Measurements from ENCODE around the gene PILRA.
A peak's percentile ranks its signal among the peaks of the same experiment; 100 is the strongest.

PILRA gene

DNA sequence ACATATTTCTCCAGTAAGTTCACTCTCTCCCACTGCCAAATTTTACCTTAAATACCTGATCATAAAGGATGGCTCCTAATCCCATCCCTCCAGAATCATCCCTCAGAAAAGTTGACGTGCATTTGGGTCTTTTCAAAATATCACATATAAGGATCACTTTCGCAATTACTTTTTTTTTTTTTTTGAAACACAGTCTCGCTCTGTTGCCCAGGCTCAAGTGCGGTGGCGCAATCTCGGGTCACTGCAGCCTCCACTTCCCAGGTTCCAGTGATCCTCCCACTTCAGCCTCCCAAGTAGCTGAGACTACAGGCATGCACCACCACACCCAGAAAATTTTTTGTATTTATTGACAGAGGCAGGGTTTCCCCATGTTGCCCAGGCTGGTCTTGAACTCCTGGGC, 37.8 kb downstream of the PILRA start:
- DNase-seq (ENCODE audit: low spot score): no peak

DNA sequence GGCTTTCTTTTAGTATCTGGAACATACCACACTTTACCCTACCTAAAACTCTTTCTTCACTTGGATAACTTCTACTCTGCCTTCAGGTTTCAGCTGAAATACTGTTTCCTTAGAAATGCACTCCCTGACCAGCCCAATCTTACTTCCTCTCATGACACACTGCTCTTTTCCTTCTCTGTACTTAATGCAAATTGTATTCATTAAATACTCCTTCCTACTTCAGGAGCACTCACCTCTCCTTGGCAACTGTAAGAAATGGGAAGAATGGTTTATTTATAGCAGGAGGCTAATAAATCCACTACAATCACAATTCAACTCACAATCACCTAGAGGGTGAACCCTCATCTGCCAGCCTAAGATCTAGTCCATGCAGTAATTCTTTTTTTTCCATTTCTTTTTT, 40.1 kb downstream of the PILRA start:
- DNase-seq (ENCODE audit: low spot score): no peak

DNA sequence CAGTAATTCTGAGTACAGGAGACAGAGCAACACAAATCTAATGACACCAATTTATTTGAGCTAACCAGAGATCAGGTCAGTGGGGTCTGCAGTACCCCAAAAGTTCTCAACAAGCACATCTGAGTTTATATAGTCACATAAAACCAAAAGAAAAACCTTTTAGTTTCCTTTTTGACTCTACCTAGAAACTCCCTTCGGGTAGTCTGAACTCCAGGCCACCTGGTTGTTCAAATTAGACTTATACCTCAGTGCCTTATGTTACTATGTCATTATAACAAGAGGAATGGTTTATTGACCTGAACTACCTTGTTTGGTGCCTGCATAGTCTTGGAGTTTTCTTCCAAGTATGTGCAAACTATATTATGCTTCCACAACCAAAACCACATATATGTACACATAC, 40.6 kb downstream of the PILRA start:
- no peak for DNase-seq (ENCODE audit: low spot score)

DNA sequence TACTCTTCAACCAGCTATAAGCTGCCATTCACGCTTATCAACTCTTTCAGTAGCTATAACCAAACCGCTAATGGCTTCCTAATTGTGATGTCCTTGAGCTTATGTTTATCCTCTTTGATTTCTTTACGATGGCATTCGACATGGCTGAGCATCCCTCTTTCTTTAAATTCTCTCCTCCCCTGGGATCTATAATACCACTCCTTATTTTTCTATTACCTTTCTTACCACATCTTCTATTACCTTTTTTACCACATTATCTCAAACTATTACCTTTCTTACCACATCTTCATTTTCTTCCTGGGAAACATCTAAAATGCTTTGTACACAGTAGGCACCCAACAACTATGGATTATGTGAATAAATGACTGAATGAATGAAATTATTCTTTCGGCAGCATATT, 42.2 kb downstream of the PILRA start:
- no peak for DNase-seq (ENCODE audit: low spot score)

DNA sequence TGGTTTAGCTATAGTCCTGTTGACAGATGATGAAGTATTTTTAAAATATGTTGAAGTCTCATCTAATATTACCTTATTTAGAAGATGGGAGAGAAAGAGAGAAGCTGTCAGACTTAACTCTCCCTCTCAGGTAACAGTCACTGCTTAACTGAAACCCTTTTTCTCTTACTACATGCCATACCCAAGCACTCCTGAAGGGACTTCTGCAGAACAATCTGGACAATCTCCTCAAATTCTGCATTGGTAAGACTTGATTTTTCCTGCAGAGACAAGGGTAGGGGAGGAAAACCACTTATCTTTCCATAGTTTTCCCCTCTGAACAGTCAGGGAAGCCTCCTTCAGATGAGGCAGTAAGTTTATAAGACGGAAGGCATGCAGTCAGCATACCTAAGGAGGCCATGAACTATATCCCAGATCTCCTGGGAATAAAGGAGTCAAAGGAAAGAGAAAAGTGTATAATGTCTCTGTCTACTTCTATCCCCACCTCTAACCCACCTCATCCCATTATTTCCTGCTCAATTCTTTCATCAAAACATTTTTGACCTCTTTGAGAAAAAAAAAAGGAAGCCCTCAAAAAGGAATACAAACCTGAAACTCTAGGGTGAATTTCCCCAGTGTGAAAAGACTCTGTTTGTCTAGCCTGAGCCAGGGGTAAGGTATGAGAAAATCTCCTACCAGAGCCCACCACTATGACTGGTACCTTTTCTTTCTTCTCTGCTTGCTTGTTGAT, 45.8 kb downstream of the PILRA start:
- DNase-seq (ENCODE audit: low spot score): no peak

DNA sequence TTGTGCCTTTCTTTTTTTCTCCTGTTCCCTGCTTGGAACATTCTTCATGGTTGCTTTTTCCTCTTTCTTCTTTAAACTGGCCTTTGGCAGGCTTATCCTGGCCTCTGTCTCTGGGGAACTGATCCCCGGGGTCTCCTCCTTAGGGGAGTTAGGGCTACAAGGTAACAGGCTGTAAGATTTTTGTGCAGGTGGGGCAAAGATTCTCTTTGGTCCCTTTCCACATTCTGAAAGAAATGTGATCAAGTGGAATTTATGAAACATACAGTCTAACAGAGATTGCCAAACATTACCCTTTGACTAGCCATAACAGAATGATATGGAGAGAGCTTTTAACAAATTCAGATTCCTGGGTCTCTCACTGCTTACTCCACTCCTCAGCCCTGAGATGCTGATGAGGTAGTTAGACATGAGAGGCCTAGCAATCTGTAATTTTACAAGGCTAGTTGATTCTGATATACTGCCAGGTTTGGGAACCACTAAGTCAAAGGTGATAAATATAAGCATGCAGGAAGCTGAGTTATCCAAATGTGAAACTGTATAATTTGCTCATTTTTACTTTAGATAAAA, 46.5 kb downstream of the PILRA start:
- no peak for DNase-seq (ENCODE audit: low spot score)

DNA sequence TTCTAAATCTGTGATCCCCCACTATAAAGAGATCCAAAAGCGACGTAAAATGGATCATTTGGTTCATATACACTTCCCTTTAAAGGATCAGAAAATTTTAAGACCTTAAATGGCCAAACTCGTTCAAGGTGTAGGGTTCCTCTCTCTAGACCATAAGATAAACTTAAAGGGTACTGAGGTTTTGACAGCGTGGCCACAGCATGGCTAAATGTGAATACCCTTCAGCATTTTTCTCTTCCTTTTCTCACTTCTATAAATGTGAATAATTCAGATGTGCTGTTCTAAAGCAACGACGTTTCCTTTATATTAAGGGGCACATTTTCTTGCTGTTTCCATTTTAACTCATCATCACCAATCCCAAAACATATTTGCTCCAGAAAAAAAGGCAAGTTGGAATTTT, 50.0 kb downstream of the PILRA start:
- DNase-seq (ENCODE audit: low spot score): no peak

DNA sequence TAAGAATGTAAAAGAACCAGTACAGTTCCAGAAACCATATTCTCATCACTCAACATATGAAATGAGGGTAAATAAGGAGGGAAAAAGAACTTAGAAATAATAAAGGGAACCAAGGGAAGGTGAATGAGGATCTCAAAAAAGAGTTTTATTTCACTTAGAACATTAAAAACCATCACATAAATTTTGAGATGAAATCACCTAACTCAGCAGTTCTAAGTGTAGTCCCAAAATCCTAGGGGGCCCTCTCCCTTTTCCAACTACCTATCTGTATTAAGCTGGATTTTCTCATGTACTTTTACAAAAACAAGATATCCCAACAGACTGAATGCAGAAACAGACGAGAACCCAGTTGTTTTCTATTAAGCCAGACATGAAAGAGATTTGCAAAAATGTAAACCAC, 52.1 kb downstream of the PILRA start:
- DNase-seq (ENCODE audit: low spot score): no peak

DNA sequence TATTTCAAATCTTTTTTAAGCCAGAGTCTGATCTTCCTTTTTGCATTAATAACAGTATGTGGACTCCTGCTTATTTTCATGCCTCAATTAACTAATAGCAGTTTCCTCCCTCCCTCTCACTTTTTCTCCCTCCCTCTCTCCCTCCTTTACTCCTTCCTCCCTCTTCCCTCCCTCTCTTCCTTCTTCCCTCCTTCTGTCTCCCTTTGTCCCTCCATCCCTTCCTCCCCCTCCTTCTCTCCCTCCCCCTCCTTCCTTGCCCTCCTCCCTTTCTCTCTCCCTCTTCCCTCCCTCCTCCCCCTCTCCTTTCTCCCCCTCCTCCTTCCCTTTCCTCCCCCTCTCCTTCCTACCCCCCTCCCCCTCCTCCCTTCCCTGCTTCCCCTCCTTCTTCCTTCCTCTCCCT, 53.2 kb downstream of the PILRA start:
- DNase-seq (ENCODE audit: low spot score): no peak

DNA sequence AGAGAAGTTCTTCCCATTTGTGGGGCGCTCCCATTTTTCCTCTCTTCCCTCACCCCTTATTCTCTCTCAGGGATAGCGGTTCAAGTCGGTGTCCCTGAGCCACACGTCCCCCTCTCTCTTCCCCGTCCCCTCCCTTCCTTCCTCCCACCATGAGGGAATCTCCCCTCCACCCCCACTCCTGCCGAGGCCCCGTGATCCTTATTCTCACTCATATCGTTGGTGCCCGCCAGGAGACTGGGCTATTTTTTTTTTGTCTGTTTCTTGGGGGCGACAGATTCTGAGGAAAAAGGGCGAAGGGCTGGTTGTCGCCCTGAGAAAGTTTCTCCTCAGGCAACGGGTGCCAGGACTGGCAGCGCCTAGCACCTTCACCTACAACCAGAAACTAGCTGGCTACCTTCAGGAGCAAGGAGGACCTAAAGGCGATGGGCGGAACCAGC, 54.5 kb downstream of the PILRA start:
- no peak for DNase-seq (ENCODE audit: low spot score)

DNA sequence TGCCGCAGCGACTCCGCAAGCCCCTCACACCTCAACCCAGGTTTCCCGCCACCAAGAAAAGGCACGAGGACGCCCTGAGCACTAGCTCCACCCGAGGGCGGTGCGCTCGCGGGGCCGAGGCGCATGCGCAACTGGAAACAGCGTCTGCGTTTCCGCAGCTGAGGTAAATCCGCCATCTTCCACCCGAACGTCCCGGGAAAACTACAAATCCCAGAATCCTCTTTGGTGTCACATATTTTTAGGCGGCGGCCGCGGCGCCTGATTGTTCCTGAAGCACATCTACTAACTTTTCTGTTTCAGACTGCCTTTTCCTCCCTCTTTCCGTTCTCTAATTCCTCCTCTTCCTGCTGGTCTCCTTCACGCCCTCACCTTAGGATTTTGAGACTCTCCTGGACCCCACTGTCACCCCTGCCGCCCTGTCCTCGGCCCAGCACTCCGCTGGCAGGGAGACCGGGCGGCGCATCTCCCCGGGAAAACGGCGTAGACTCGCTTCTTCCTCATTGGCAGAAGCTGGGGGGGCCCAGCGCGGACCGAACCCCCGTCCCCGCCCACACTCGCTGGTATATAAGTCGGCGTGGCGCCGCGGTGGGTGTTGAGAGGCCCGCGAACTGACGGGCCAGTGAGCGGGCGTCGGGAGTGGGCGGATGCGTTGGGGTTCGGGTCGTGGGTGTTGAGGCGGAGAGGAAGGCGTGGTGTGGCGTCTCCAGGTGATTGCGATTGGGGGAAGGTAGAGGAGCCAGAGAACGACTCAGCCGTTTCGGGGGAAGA, 55.1 kb downstream of the PILRA start, which contains the start of gene ZCWPW1:
ZCWPW1 (minus strand) TSS at position 505 of the 768 bp plus-strand sequence. CDS start 8,054 bp downstream, outside the sequence.
- peak; percentile 98 for DNase-seq (ENCODE audit: low spot score)

DNA sequence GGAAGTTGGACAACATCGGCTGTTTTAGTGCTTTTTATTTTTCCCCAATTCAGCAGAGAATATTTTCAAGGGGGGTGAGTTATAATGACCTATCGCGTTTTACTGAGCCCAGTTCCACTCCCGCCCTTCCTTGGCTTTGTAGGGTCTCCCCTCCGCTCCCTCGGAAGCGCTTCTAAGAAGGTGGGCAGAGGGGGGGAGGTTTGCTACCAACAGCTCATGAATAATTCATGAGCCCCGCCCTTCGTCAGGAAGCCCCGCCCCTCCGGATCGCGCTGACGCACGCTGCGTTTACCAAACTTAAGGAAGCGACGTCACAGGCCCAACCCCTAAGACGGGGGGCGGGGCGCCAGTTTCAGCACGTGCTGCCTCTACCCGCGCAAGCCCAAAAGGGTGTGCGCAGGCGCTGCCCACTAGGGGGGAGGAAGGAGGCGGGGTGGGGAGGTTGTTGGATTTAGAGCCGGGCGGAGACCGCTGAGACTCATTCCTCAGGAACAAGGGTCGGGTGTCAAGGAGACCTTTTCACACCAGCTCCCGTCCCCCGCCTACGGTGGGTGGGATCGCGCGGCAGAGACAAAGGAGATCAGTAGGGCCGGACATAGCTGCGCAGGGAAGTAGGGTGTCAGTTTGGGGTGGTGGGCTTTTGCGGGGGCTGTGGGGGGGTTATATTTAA, 55.8 kb downstream of the PILRA start:
- peak; percentile 100 for DNase-seq (ENCODE audit: low spot score)

DNA sequence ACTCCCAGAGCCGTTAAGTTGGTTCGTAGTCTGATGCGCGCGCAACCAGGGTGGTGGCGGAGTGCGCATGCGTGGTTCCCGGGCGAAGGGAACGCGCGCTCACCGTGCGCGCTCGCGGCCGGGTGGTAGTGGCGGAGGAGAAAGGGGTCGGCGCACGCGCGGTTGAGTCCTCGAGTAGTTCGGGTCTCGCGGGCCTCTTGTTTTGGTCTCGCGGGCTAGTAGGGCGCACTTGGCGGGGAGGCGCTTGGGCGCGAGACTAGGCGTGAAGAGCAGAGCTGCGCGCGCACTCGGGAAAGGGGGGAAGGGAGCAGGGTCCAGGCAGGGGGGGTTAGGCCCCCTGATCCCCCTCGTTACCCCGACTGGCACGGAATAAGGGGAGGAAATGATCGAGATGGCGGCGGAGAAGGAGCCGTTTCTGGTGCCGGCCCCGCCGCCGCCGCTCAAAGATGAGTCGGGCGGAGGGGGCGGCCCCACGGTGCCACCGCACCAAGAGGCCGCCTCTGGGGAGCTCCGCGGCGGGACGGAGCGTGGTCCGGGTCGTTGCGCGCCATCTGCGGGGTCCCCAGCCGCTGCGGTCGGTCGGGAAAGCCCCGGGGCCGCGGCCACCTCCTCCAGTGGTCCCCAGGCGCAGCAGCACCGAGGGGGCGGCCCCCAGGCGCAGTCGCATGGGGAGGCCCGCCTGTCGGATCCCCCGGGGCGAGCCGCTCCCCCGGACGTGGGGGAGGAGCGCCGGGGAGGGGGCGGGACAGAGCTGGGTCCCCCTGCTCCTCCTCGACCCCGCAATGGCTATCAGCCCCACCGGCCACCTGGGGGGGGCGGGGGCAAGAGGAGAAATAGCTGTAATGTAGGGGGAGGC, 56.6 kb downstream of the PILRA start, which contains the start of gene MEPCE:
MEPCE (plus strand) TSS at position 195 of the 856 bp plus-strand sequence; CDS start at position 383, 188 bp downstream.
- peak; percentile 91 for DNase-seq (ENCODE audit: low spot score)

DNA sequence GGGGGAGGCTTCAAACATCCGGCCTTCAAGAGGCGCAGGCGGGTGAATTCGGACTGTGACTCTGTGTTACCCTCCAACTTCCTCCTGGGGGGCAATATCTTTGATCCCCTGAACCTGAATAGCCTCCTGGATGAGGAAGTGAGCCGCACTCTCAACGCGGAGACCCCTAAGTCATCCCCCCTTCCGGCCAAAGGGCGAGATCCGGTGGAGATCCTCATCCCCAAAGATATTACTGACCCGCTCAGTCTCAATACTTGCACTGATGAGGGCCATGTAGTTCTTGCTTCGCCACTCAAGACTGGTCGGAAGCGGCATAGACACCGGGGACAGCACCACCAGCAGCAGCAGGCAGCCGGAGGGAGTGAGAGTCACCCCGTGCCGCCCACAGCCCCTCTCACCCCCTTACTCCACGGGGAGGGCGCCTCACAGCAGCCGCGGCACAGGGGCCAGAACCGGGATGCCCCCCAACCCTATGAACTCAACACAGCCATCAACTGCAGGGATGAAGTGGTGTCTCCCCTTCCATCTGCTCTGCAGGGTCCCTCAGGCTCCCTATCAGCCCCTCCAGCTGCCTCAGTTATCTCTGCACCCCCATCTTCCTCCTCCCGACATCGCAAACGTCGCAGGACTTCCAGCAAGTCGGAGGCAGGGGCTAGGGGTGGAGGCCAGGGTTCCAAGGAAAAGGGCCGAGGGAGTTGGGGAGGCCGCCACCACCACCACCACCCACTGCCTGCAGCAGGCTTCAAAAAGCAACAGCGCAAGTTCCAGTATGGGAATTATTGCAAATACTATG, 57.4 kb downstream of the PILRA start:
- peak; percentile 28 for DNase-seq (ENCODE audit: low spot score)

DNA sequence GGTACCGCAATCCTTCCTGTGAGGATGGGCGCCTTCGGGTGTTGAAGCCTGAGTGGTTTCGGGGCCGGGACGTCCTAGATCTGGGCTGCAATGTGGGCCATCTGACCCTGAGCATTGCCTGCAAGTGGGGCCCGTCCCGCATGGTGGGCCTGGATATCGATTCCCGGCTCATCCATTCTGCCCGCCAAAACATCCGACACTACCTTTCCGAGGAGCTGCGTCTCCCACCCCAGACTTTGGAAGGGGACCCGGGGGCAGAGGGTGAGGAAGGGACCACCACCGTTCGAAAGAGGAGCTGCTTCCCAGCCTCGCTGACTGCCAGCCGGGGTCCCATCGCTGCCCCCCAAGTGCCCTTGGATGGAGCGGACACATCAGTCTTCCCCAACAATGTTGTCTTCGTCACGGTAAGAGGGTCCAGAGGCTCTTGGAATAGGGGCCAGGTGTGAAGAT, 58.0 kb downstream of the PILRA start:
- no peak for DNase-seq (ENCODE audit: low spot score)

DNA sequence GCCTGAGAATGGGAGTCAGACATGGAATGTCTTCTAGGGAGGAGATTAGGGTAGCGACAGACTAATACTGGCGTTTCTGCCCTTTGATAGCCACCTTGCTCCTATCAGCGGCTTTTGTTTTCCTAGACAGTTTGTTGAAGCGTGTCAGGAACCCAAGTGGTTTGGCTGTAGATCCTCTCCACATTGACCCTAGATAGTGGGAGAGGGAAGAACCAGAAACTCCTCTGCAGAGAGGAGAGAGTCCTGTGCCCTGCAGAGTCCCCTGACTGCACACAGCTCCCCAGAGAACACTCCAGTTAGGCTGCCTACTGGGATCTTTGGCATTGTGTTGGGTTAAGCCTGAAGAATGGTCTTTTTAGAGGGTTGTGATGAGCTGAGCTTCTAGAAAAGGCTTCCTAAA, 58.8 kb downstream of the PILRA start:
- no peak for DNase-seq (ENCODE audit: low spot score)

DNA sequence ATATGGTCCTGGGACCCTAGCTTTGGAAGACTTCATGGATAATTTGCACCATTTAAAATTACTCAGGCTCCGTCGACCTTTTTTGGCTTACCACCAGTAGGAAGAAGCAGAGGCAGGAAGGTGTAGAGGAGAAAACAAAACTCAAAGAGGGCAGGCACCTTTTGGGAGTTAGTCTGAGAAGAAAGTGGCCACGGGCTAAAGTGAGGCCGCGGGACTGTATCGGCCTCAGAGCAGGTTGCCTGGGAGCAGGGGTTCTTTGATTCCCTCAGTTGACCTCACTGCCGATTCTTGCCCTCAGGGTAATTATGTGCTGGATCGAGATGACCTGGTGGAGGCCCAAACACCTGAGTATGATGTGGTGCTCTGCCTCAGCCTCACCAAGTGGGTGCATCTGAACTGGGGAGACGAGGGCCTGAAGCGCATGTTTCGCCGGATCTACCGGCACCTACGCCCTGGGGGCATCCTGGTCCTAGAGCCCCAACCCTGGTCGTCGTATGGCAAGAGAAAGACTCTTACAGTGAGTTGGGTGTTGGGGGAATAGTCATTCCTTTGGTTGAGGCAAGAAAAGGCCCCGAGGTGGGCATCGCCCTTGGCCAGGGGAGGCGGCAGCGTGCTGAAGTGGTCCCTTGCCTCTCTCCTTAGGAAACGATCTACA, 59.5 kb downstream of the PILRA start:
- no peak for DNase-seq (ENCODE audit: low spot score)

DNA sequence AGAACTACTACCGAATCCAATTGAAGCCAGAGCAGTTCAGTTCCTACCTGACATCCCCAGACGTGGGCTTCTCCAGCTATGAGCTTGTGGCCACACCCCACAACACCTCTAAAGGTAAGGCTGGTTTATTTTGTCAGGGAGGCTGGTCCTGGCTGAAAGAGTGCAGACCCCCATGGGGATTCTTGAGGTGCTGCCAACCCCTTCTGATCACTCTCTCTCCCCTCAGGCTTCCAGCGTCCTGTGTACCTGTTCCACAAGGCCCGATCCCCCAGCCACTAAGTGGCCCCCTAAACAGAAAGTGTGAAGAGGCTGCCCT, 59.9 kb downstream of the PILRA start:
- DNase-seq (ENCODE audit: low spot score): no peak

DNA sequence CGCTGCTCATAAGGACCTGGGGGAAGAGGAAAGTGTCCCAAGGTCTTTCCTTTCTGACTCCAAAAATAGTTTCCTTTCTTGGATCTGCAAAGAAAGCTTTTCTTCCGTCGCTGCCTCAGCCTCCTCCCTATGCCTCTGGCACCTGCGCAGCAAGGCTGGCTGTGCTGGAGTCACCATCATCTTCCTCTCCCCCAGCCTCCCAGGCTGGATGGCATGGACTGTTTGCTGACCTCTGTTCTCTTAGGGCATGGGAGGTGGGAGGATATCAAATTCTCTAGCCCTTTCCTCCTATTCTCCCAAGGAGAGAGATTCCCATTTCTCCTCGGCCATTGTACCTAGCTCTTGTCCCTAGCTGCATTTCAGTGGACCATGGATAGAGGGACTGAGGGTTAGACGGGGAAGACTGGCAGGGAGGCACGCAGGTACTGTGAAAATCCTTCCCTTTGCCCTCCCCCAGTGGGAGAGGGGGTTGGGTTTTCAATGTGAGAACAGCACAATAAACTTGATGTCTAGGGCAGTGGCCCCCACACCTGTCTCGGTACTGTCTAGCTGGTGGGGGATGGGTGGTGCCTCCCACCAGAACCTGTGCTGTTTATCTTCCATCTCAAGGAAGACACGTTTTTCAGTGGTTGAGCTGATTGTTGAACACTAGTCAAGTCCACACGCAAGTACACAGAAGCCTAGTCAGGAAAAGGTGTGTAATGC, 60.5 kb downstream of the PILRA start:
- no peak for DNase-seq (ENCODE audit: low spot score)
